PC-9 (cell line): Measurements from ENCODE around the gene PRDM16. TPM values are rescaled to one million over a fixed set of nuclear protein-coding genes. Genes with fewer than 3 reads are reported as not detected.
A peak's percentile ranks its signal among the peaks of the same experiment; 100 is the strongest.

Source experiments
- BruUV-seq: library from RNA; stranded (reverse); fragments of 400-500 nt; replicated peaks from 2 replicates; lab custom pipeline; 2021; lab: Mats Ljungman, UMichigan
- CTCF ChIA-PET: fragments of 300-600 bp; sonication (Branson Sonifier 250); formaldehyde crosslinking; loops from one replicate; lab custom pipeline; 2022; ENCODE audit warnings: antibody characterized with exemption; lab: Charles Lee
- POLR2A ChIA-PET: fragments of 300-600 bp; sonication (Branson Sonifier 250); formaldehyde crosslinking; loops from one replicate; lab custom pipeline; 2022; ENCODE audit warnings: antibody characterized with exemption; ENCODE audit not compliant: unreplicated experiment; lab: Charles Lee
- DNase-seq, 2 experiments: peaks; one replicate each; pipeline versions ENCODE4 v3.0.0 to v3.0.0-alpha.2; 2015 to 2022; ENCODE audit warnings: mixed read lengths in 1 of 2
- H2AFZ ChIP-seq: fragments of 200-600 bp; sonication (generic); 2 replicates; pipeline ENCODE4 v1.8.1; 2017; ENCODE audit warnings: antibody characterized with exemption
- H3F3A ChIP-seq: fragments of 200-600 bp; sonication (generic); 2 replicates; pipeline ENCODE4 v1.8.1; 2017; ENCODE audit warnings: antibody characterized with exemption, mild to moderate bottlenecking, low read depth; ENCODE audit not compliant: insufficient read depth
- H3K27ac ChIP-seq: fragments of 200-600 bp; sonication (generic); 2 replicates; pipeline ENCODE4 v1.6.1; 2016; ENCODE audit warnings: mixed run types
- H3K27me3 ChIP-seq: fragments of 200-600 bp; sonication (generic); 2 replicates; pipeline ENCODE4 v1.6.1; 2016; ENCODE audit warnings: low read depth, mixed run types; ENCODE audit not compliant: insufficient read depth
- H3K36me3 ChIP-seq: fragments of 200-600 bp; sonication (generic); 2 replicates; pipeline ENCODE4 v1.6.1; 2016; ENCODE audit warnings: low read depth, mixed run types
- H3K4me1 ChIP-seq: fragments of 200-600 bp; sonication (generic); replicated peaks from 2 replicates; pipeline ENCODE4 v1.6.1; 2016; ENCODE audit warnings: mixed run types; ENCODE audit not compliant: insufficient read depth
- H3K4me2 ChIP-seq: fragments of 200-600 bp; sonication (generic); 2 replicates; pipeline ENCODE4 v1.6.1; 2017; ENCODE audit warnings: mixed run types
- H3K4me3 ChIP-seq: fragments of 200-600 bp; sonication (generic); 2 replicates; pipeline ENCODE4 v1.6.1; 2016; ENCODE audit warnings: mixed run types
- H3K79me2 ChIP-seq: fragments of 200-600 bp; sonication (generic); 2 replicates; pipeline ENCODE4 v1.6.1; 2017; ENCODE audit warnings: low read depth, mixed run types
- H3K9me2 ChIP-seq: fragments of 200-600 bp; sonication (generic); 2 replicates; pipeline ENCODE4 v1.8.1; 2017; ENCODE audit warnings: mild to moderate bottlenecking; ENCODE audit not compliant: insufficient read depth
- H3K9me3 ChIP-seq: fragments of 200-600 bp; sonication (generic); 2 replicates; pipeline ENCODE4 v1.8.1; 2016; ENCODE audit warnings: low read depth; ENCODE audit not compliant: insufficient read depth
- H4K20me1 ChIP-seq: fragments of 200-600 bp; sonication (generic); 2 replicates; pipeline ENCODE4 v1.8.1; 2017; ENCODE audit not compliant: insufficient read depth
- CTCF ChIP-seq: fragments of 200-600 bp; sonication (generic); conservative IDR thresholded peaks from 2 replicates; pipeline ENCODE4 v1.6.1; 2017; ENCODE audit warnings: mixed run types, antibody characterized with exemption, mild to moderate bottlenecking, moderate library complexity
- EZH2 ChIP-seq: fragments of 200-600 bp; sonication (generic); IDR thresholded peaks from 2 replicates; pipeline ENCODE4 v1.8.0; 2017; ENCODE audit warnings: antibody characterized with exemption, low read depth
- intact Hi-C: fragments of 100-400 bp; cut with micrococcal nuclease; formaldehyde crosslinking; loops from one replicate; pipeline ENCODE4 v1.10.0; 2022; ENCODE audit not compliant: unreplicated experiment
- total RNA-seq: library from RNA; stranded (reverse); gene quantifications from 2 replicates; pipeline ENCODE4 v1.2.3, GENCODE V29; 2021

The PRDM16 gene
- total RNA-seq, 1 experiment from 2014 or later = not detected

- Histone ChIP-seq H3K79me2 (no peaks in the 10 kb centered on the region), H3K27me3 (peaks cover 97% of the 10 kb centered on the region), H3K9me3 (no peaks in the 10 kb centered on the region), H3K36me3 (no peaks in the 10 kb centered on the region), H3K4me2 (no peak overlapping the region), H3K9me2 (no peaks in the 10 kb centered on the region), H3K27ac (no peak overlapping the region), H3F3A (no peaks in the 10 kb centered on the region), H3K4me1 (no peaks in the 10 kb centered on the region), H3K4me3 (no peak overlapping the region), H2AFZ (no peak overlapping the region), H4K20me1 (no peaks in the 10 kb centered on the region)
- ChIA-PET CTCF (no interaction called here), POLR2A (no interaction called here)
- DNase-seq = peak in 1 of 2 experiments; percentile 36
- no peak for TF ChIP-seq EZH2
- no peak for TF ChIP-seq CTCF
- intact Hi-C loops = no loop called here
- BruUV-seq = no TSS peak
Measured at GRCh38 chr1:3306583-3307291, 237.7 kb downstream of the PRDM16 start.

GRCh38 chr1:3307359-3307758 lies 238.4 kb downstream of the PRDM16 start:
- no peaks in the 10 kb centered on the region for H3K36me3 ChIP-seq
- CTCF ChIA-PET = no interaction called here
- no peaks in the 10 kb centered on the region for H3K9me3 ChIP-seq
- H3K4me3 ChIP-seq = no peak overlapping the region
- H3K27me3 ChIP-seq = peaks cover 97% of the 10 kb centered on the region
- no peaks in the 10 kb centered on the region for H4K20me1 ChIP-seq
- TF ChIP-seq CTCF (no peak), EZH2 (no peak)
- POLR2A ChIA-PET = no interaction called here
- no peak for DNase-seq
- H2AFZ ChIP-seq = no peak overlapping the region
- no peaks in the 10 kb centered on the region for H3K9me2 ChIP-seq
- H3K4me2 ChIP-seq = no peak overlapping the region
- BruUV-seq = no TSS peak
- no peaks in the 10 kb centered on the region for H3K79me2 ChIP-seq
- no peaks in the 10 kb centered on the region for H3K4me1 ChIP-seq
- no peaks in the 10 kb centered on the region for H3F3A ChIP-seq
- no peak overlapping the region for H3K27ac ChIP-seq
- intact Hi-C loops = no loop called here

- Histone ChIP-seq H3K9me2 (no peaks in the 10 kb centered on the region), H3K79me2 (no peaks in the 10 kb centered on the region), H4K20me1 (no peaks in the 10 kb centered on the region), H3F3A (no peaks in the 10 kb centered on the region), H3K4me3 (no peak overlapping the region), H3K27me3 (peaks cover 99% of the 10 kb centered on the region), H3K36me3 (no peaks in the 10 kb centered on the region), H3K4me2 (no peak overlapping the region), H2AFZ (no peak overlapping the region), H3K4me1 (no peaks in the 10 kb centered on the region; the same call in 1 of the 2 replicates), H3K9me3 (no peaks in the 10 kb centered on the region), H3K27ac (no peak overlapping the region)
- POLR2A ChIA-PET = no interaction called here
- CTCF ChIA-PET = no interaction called here
- BruUV-seq = no TSS peak
- intact Hi-C loops = no loop called here
- TF ChIP-seq CTCF = no peak
- TF ChIP-seq EZH2 = no peak
- DNase-seq = no peak
Measured at GRCh38 chr1:3308053-3308452, 239.1 kb downstream of the PRDM16 start.
